PC-3 (cell line): Measurements from ENCODE around the gene CFAP65.

Experiments
- EZH2 ChIP-seq: fragments of 300-600 bp; sonication (generic); IDR thresholded peaks from one replicate; pipeline ENCODE4 v1.6.1; 2017; ENCODE audit warnings: antibody characterized with exemption, mild to moderate bottlenecking, low read length; ENCODE audit not compliant: unreplicated experiment
- TF ChIP-seq, protein P1 (sequence below): fragments of 300-600 bp; sonication (generic); conservative IDR thresholded peaks from 2 replicates; pipeline ENCODE4 v1.5.1; 2017; ENCODE audit warnings: antibody characterized with exemption, low read depth, mild to moderate bottlenecking, low read length

DNA sequence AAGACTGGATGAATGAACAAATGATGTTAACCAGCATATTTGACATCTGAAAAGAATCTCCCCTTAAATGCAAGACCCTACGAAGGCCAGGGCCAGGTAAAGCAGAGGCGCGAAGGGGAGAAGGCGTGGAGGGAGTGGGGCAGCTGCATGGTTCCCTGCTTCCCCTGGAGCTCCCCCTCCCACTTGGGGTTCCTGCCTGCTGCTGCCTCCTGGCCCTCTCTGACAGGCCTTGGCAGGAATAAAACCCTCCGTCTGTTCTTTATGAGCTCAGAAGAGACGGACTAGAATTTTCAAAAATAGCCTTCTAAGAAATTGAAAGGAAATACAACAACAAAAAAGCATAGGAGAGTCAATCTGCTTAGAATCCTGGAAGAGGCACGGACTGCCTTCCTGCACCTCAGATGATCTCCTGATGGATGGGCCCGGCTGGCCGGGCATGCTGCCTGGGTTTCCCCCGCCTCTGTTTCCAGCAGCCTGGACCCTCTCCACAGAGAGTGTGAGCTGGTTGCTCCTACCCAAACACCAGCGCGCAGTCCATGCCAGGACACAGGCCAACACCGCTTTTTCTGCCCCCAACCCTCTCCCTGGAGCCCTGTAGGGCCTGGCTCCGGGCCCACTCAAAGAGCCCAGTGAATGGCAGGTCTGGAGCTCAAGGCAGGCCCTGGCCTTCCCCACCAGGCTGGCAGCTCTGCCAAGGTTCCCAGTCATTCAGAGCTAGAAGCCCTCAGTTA, 23.9 kb downstream of the CFAP65 start:
- TF ChIP-seq, protein P1, sequence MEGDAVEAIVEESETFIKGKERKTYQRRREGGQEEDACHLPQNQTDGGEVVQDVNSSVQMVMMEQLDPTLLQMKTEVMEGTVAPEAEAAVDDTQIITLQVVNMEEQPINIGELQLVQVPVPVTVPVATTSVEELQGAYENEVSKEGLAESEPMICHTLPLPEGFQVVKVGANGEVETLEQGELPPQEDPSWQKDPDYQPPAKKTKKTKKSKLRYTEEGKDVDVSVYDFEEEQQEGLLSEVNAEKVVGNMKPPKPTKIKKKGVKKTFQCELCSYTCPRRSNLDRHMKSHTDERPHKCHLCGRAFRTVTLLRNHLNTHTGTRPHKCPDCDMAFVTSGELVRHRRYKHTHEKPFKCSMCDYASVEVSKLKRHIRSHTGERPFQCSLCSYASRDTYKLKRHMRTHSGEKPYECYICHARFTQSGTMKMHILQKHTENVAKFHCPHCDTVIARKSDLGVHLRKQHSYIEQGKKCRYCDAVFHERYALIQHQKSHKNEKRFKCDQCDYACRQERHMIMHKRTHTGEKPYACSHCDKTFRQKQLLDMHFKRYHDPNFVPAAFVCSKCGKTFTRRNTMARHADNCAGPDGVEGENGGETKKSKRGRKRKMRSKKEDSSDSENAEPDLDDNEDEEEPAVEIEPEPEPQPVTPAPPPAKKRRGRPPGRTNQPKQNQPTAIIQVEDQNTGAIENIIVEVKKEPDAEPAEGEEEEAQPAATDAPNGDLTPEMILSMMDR, result no peak
- no peak for TF ChIP-seq EZH2
